CD4-positive, alpha-beta T cell (primary cell): Measurements from ENCODE around the gene PRELID2. TPM values are rescaled to one million over a fixed set of nuclear protein-coding genes. Genes with fewer than 3 reads are reported as not detected.

Experiments
- ATAC-seq: fragments of 200-7000 bp; cut with Tn5 transposase; one replicate; pipeline ENCODE4 v1.10.0; 2022; ENCODE audit warnings: mild to moderate bottlenecking; ENCODE audit not compliant: poor library complexity
- CTCF ChIA-PET: fragments of 350-600 bp; sonication (Branson Sonifier 250); formaldehyde crosslinking; loops from one replicate; lab custom pipeline; 2021; ENCODE audit warnings: antibody characterized with exemption, inconsistent platforms; lab: Charles Lee
- POLR2A ChIA-PET: fragments of 350-600 bp; sonication (Branson Sonifier 250); formaldehyde crosslinking; loops from one replicate; lab custom pipeline; 2021; ENCODE audit warnings: antibody characterized with exemption, inconsistent platforms; lab: Charles Lee
- DNase-seq, 14 experiments: peaks; one replicate each; pipeline ENCODE4 v3.0.0-alpha.2; 2013 to 2020; ENCODE audit warnings: mixed read lengths in 2 of 14
- H3K27ac ChIP-seq, 2 donors: one replicate each; pipeline versions ENCODE4 v1.5.1 to v1.7.0; 2013; ENCODE audit warnings: low read length in 2 of 2, low read depth in 1 of 2, mild to moderate bottlenecking in 1 of 2
- H3K27me3 ChIP-seq, 2 experiments: 1 replicate in 1 of 2; 2 replicates in 1 of 2; pipeline versions ENCODE4 v1.6.1 to v1.7.0; 2013; ENCODE audit warnings: low read length in 2 of 2, control low read depth in 1 of 2, mild to moderate bottlenecking in 1 of 2, moderate library complexity in 1 of 2; ENCODE audit not compliant: insufficient read depth in 2 of 2, control insufficient read depth in 1 of 2
- H3K36me3 ChIP-seq: one replicate; pipeline ENCODE4 v1.6.1; 2013; ENCODE audit warnings: low read length, control low read depth; ENCODE audit not compliant: insufficient read depth
- H3K4me1 ChIP-seq: one replicate; pipeline ENCODE4 v1.6.1; 2013; ENCODE audit warnings: low read length, control low read depth; ENCODE audit not compliant: insufficient read depth
- H3K4me3 ChIP-seq: one replicate; pipeline ENCODE4 v1.5.1; 2013; ENCODE audit warnings: mild to moderate bottlenecking, low read length, moderate library complexity
- H3K9me3 ChIP-seq, 2 experiments: 1 replicate in 1 of 2; 2 replicates in 1 of 2; pipeline versions ENCODE4 v1.6.1 to v1.7.0; 2013; ENCODE audit warnings: low read length in 2 of 2, mild to moderate bottlenecking in 2 of 2, control low read depth in 1 of 2, moderate library complexity in 1 of 2; ENCODE audit not compliant: control insufficient read depth in 1 of 2, insufficient read depth in 1 of 2
- H3K27ac Mint-ChIP-seq: one replicate; pipeline ENCODE4 v1.8.0; 2020; ENCODE audit warnings: mixed read lengths
- H3K27me3 Mint-ChIP-seq: one replicate; pipeline ENCODE4 v1.8.0; 2021; ENCODE audit warnings: mixed read lengths
- H3K36me3 Mint-ChIP-seq: one replicate; pipeline ENCODE4 v1.8.0; 2021; ENCODE audit warnings: low read depth, mixed read lengths
- H3K4me1 Mint-ChIP-seq: one replicate; pipeline ENCODE4 v1.8.0; 2021; ENCODE audit warnings: low read depth, mixed read lengths
- H3K4me3 Mint-ChIP-seq: one replicate; pipeline ENCODE4 v1.8.0; 2020; ENCODE audit warnings: mild to moderate bottlenecking, mixed read lengths
- H3K9me3 Mint-ChIP-seq: one replicate; pipeline ENCODE4 v1.8.0; 2020; ENCODE audit warnings: mixed read lengths
- CTCF ChIP-seq: fragments of 200-600 bp; IDR thresholded peaks from one replicate; pipeline ENCODE4 v1.8.0; 2022; ENCODE audit warnings: antibody characterized with exemption, mild to moderate bottlenecking
- intact Hi-C, 2 experiments: fragments of 100-400 bp; cut with DNase I in 1 of 2; cut with micrococcal nuclease in 1 of 2; formaldehyde crosslinking; loops; one replicate each; pipeline versions ENCODE4 v1.15.1 to v1.9.0; 2023 to 2025; cut with DNase I, micrococcal nuclease
- total RNA-seq, 174 experiments: library from RNA in 2 of 174; stranded (reverse) in 2 of 174; gene quantifications; one replicate each; pipeline ENCODE4 v1.2.3 and lab custom pipeline; 2021 to 2026

PRELID2 gene
- total RNA-seq, 2 experiments from 2014 or later = 0.44 to 0.56 TPM

- ChIA-PET CTCF (no interaction called here), POLR2A (no interaction called here)
- H3K36me3 ChIP-seq = no peaks in the 10 kb centered on the region
- no peak overlapping the region for H3K4me3 ChIP-seq
- no peaks in the 10 kb centered on the region for H3K4me1 ChIP-seq
- no peak for ATAC-seq
- no peak overlapping the region for H3K27ac Mint-ChIP-seq
- peaks cover 0 to 5% of the 10 kb centered on the region in 2 experiments for H3K9me3 ChIP-seq
- intact Hi-C loops = no loop called here
- H3K36me3 Mint-ChIP-seq = no peaks in the 10 kb centered on the region
- no peak overlapping the region for H3K27ac ChIP-seq
- TF ChIP-seq CTCF = no peak
- H3K9me3 Mint-ChIP-seq = peaks cover 5% of the 10 kb centered on the region
- no peaks in the 10 kb centered on the region for H3K4me1 Mint-ChIP-seq
- H3K27me3 Mint-ChIP-seq = no peaks in the 10 kb centered on the region
- no peak overlapping the region for H3K4me3 Mint-ChIP-seq
- H3K27me3 ChIP-seq = no peaks in the 10 kb centered on the region
- DNase-seq = no peak
These were observed 111.6 kb downstream of the PRELID2 start for GRCh38 chr5:145723516-145723915.

- Mint-ChIP-seq H3K27me3 (no peaks in the 10 kb centered on the region), H3K27ac (no peak overlapping the region), H3K9me3 (no peaks in the 10 kb centered on the region), H3K4me3 (no peak overlapping the region), H3K4me1 (no peaks in the 10 kb centered on the region), H3K36me3 (no peaks in the 10 kb centered on the region)
- intact Hi-C loops = no loop called here
- Histone ChIP-seq H3K4me1 (no peaks in the 10 kb centered on the region), H3K4me3 (no peak overlapping the region), H3K36me3 (no peaks in the 10 kb centered on the region), H3K9me3 (no peaks in the 10 kb centered on the region), H3K27me3 (no peaks in the 10 kb centered on the region), H3K27ac (no peak overlapping the region)
- no peak for TF ChIP-seq CTCF
- ChIA-PET POLR2A (no interaction called here), CTCF (no interaction called here)
- DNase-seq (no peak), ATAC-seq (no peak)
These were observed 116.2 kb downstream of the PRELID2 start for GRCh38 chr5:145718956-145719355.

- Mint-ChIP-seq H3K27ac (no peak overlapping the region), H3K27me3 (peaks cover 5% of the 10 kb centered on the region), H3K4me1 (no peaks in the 10 kb centered on the region), H3K4me3 (no peak overlapping the region), H3K9me3 (no peaks in the 10 kb centered on the region), H3K36me3 (no peaks in the 10 kb centered on the region)
- intact Hi-C loops = no loop called here
- Histone ChIP-seq H3K4me1 (no peaks in the 10 kb centered on the region), H3K36me3 (no peaks in the 10 kb centered on the region), H3K27ac (no peak overlapping the region), H3K9me3 (no peaks in the 10 kb centered on the region), H3K27me3 (no peaks in the 10 kb centered on the region), H3K4me3 (no peak overlapping the region)
- ATAC-seq (no peak), DNase-seq (no peak)
- CTCF ChIA-PET = no interaction called here
- POLR2A ChIA-PET = no interaction called here
- TF ChIP-seq CTCF = no peak
These were observed 119.7 kb downstream of the PRELID2 start for GRCh38 chr5:145715412-145715811.
